SK-N-SH (cell line): ENCODE measurements around the gene TP63. TPM values are rescaled to one million over a fixed set of nuclear protein-coding genes. Genes with fewer than 3 reads are reported as not detected.

ENCODE experiments used
- CTCF ChIA-PET: fragments of 300-600, 350-600 bp; formaldehyde crosslinking; extraction: SDS; loops from one replicate; lab custom pipeline; 2021; lab: Yijun Ruan, JAX
- POLR2A ChIA-PET: fragments of 350-600 bp; sonication (Branson Sonifier 250); formaldehyde crosslinking; extraction: SDS; loops from one replicate; lab custom pipeline; 2020; ENCODE audit warnings: antibody characterized with exemption, inconsistent platforms; lab: Yijun Ruan, JAX
- DNase-seq: peaks from one replicate; pipeline ENCODE4 v3.0.0; 2012
- H2AFZ ChIP-seq: fragments of 200-600 bp; sonication (generic); 2 replicates; pipeline ENCODE4 v1.8.1; 2016; ENCODE audit warnings: antibody characterized with exemption, mild to moderate bottlenecking, low read depth
- H3F3A ChIP-seq: fragments of 200-600 bp; sonication (generic); replicated peaks from 2 replicates; pipeline ENCODE3; 2016; ENCODE audit warnings: antibody characterized with exemption, mild to moderate bottlenecking; ENCODE audit not compliant: insufficient read depth
- H3K27ac ChIP-seq, 2 experiments: fragments of 200-500 bp in 1 of 2; fragments of 200-600 bp in 1 of 2; sonication (Bioruptor generic) in 1 of 2; sonication (generic), shearing (Covaris generic) in 1 of 2; 2 replicates each; pipeline versions ENCODE4 v1.5.1 to v1.6.1; 2014 to 2016; ENCODE audit warnings: low read depth in 2 of 2, inconsistent platforms in 1 of 2, low read length in 1 of 2, mild to moderate bottlenecking in 1 of 2, mixed read lengths in 1 of 2
- H3K27me3 ChIP-seq: fragments of 200-600 bp; sonication (generic), shearing (Covaris generic); 2 replicates; pipeline ENCODE4 v1.6.1; 2016; ENCODE audit warnings: mixed run types; ENCODE audit not compliant: insufficient read depth
- H3K36me3 ChIP-seq, 2 experiments: fragments of 200-500 bp in 1 of 2; fragments of 200-600 bp in 1 of 2; sonication (Bioruptor generic) in 1 of 2; sonication (generic) in 1 of 2; replicated peaks in 1 of 2; 2 replicates each; pipeline versions ENCODE3 to v1.5.1; 2014 to 2016; ENCODE audit warnings: low read length in 1 of 2, mild to moderate bottlenecking in 1 of 2; ENCODE audit not compliant: insufficient read depth in 2 of 2, control insufficient read depth in 1 of 2
- H3K4me1 ChIP-seq, 2 experiments: fragments of 200-500 bp in 1 of 2; fragments of 200-600 bp in 1 of 2; sonication (Bioruptor generic) in 1 of 2; sonication (generic), shearing (Covaris generic) in 1 of 2; 2 replicates each; pipeline versions ENCODE4 v1.5.1 to v1.6.1; 2014 to 2016; ENCODE audit warnings: low read depth in 1 of 2, low read length in 1 of 2, mixed run types in 1 of 2; ENCODE audit not compliant: insufficient read depth in 2 of 2, control insufficient read depth in 1 of 2
- H3K4me2 ChIP-seq: fragments of 200-600 bp; sonication (generic), shearing (Covaris generic); 2 replicates; pipeline ENCODE4 v1.6.1; 2017; ENCODE audit warnings: mixed run types
- H3K4me3 ChIP-seq, 2 experiments: fragments of 200-500 bp in 1 of 2; fragments of 200-600 bp in 1 of 2; sonication (Bioruptor generic) in 1 of 2; sonication (generic), shearing (Covaris generic) in 1 of 2; 2 replicates each; pipeline versions ENCODE4 v1.5.1 to v1.8.1; 2014 to 2016; ENCODE audit warnings: low read depth in 2 of 2, inconsistent platforms in 1 of 2, low read length in 1 of 2, mild to moderate bottlenecking in 1 of 2, mixed read lengths in 1 of 2, moderate library complexity in 1 of 2
- H3K79me2 ChIP-seq: fragments of 200-600 bp; sonication (generic); 2 replicates; pipeline ENCODE4 v1.8.1; 2017; ENCODE audit warnings: mild to moderate bottlenecking; ENCODE audit not compliant: insufficient read depth
- H3K9ac ChIP-seq: fragments of 200-600 bp; sonication (generic); 2 replicates; pipeline ENCODE4 v1.6.1; 2017; ENCODE audit warnings: mixed run types
- H3K9me2 ChIP-seq: fragments of 200-600 bp; sonication (generic); 2 replicates; pipeline ENCODE4 v1.6.1; 2017; ENCODE audit warnings: mixed run types
- H3K9me3 ChIP-seq: fragments of 200-600 bp; sonication (generic); 2 replicates; pipeline ENCODE4 v1.6.1; 2017; ENCODE audit warnings: mixed run types, mild to moderate bottlenecking, moderate library complexity
- H4K20me1 ChIP-seq: fragments of 200-600 bp; sonication (generic); 2 replicates; pipeline ENCODE4 v1.6.1; 2017; ENCODE audit warnings: mild to moderate bottlenecking, mixed run types; ENCODE audit not compliant: insufficient read depth
- ELF1 ChIP-seq: IDR thresholded peaks from 2 replicates; pipeline ENCODE4 v1.4.0; 2012
- EP300 ChIP-seq, 2 experiments: IDR thresholded peaks; 2 replicates each; pipeline versions ENCODE4 v1.4.0 to v1.6.1; 2012; ENCODE audit warnings: borderline replicate concordance in 1 of 2, low read depth in 1 of 2, low read length in 1 of 2
- FOSL2 ChIP-seq: IDR thresholded peaks from 2 replicates; pipeline ENCODE4 v1.4.0; 2012; ENCODE audit warnings: low read depth, mild to moderate bottlenecking, moderate library complexity, borderline replicate concordance
- GABPA ChIP-seq: IDR thresholded peaks from 2 replicates; pipeline ENCODE4 v1.4.0; 2012; ENCODE audit warnings: low read depth, mild to moderate bottlenecking
- GATA2 ChIP-seq: sonication (generic); formaldehyde crosslinking; IDR thresholded peaks from 2 replicates; pipeline ENCODE4 v1.5.0; 2020; ENCODE audit warnings: mild to moderate bottlenecking, missing genetic modification reagents
- JUND ChIP-seq: IDR thresholded peaks from 2 replicates; pipeline ENCODE4 v1.4.0; 2012
- MAX ChIP-seq: IDR thresholded peaks from 2 replicates; pipeline ENCODE4 v1.4.0; 2012; ENCODE audit warnings: low read depth
- MEF2A ChIP-seq: IDR thresholded peaks from 2 replicates; pipeline ENCODE4 v1.4.0; 2012; ENCODE audit warnings: low read depth, borderline replicate concordance
- MXI1 ChIP-seq: IDR thresholded peaks from 2 replicates; pipeline ENCODE4 v1.6.1; 2012; ENCODE audit warnings: mild to moderate bottlenecking, low read depth, low read length, improper control_type of control experiment
- NFIC ChIP-seq: IDR thresholded peaks from 2 replicates; pipeline ENCODE4 v1.4.0; 2012; ENCODE audit warnings: borderline replicate concordance
- PBX3 ChIP-seq: IDR thresholded peaks from 2 replicates; pipeline ENCODE4; 2012
- RAD21 ChIP-seq: IDR thresholded peaks from 2 replicates; pipeline ENCODE4 v1.6.1; 2012; ENCODE audit warnings: mild to moderate bottlenecking, low read length
- SIN3A ChIP-seq: IDR thresholded peaks from 2 replicates; pipeline ENCODE4 v1.6.1; 2012; ENCODE audit warnings: low read depth, mild to moderate bottlenecking, low read length, moderate library complexity, borderline replicate concordance
- SMC3 ChIP-seq: IDR thresholded peaks from 2 replicates; pipeline ENCODE4 v1.6.1; 2012; ENCODE audit warnings: low read depth, low read length, improper control_type of control experiment
- TCF12 ChIP-seq: IDR thresholded peaks from 2 replicates; pipeline ENCODE4 v1.4.0; 2012
- USF1 ChIP-seq: IDR thresholded peaks from 2 replicates; pipeline ENCODE4 v1.4.0; 2012; ENCODE audit warnings: low read depth, borderline replicate concordance
- YY1 ChIP-seq: IDR thresholded peaks from 2 replicates; pipeline ENCODE4 v1.4.0; 2012; ENCODE audit warnings: low read depth, mild to moderate bottlenecking
- ZBTB33 ChIP-seq: IDR thresholded peaks from 2 replicates; pipeline ENCODE4 v1.4.0; 2012; ENCODE audit warnings: low read depth, borderline replicate concordance
- WGBS: methylation state at CpG from one replicate; pipeline ENCODE4 v1.1.6; 2017; ENCODE audit warnings: low lambda C conversion rate; 5-methylcytosine and 5-hydroxymethylcytosine counted together
- polyA plus RNA-seq, 3 experiments: library from polyadenylated mRNA; depleted of rRNA; stranded (reverse); fragments of >200 nt; gene quantifications; 2 replicates each; pipeline ENCODE4 v1.2.3, GENCODE V29; 2012

The TP63 gene
- polyA plus RNA-seq, 1 of the 3 experiments (the other 2 are of a cell fraction): not detected

- Histone ChIP-seq H3F3A (no peaks in the 10 kb centered on the region), H3K4me3 (no peak overlapping the region), H2AFZ (no peak overlapping the region), H3K9me2 (no peaks in the 10 kb centered on the region), H3K4me2 (no peak overlapping the region), H3K4me1 (no peaks in the 10 kb centered on the region), H4K20me1 (no peaks in the 10 kb centered on the region), H3K27me3 (peaks cover 6% of the 10 kb centered on the region; the same call in 1 of the 2 replicates), H3K27ac (no peak overlapping the region), H3K9me3 (no peaks in the 10 kb centered on the region), H3K36me3 (no peaks in the 10 kb centered on the region), H3K9ac (no peak overlapping the region)
- ChIA-PET CTCF (no interaction called here), POLR2A (no interaction called here)
- no peak for DNase-seq
- 28% methylated on average over 4 of the region's 4 CpGs for WGBS
- TF ChIP-seq MEF2A: no peak
- no peak for TF ChIP-seq EP300 (IDR thresholded peaks at IDR 0.05; ENCODE audit: borderline replicate concordance in 1 of 2, low read depth in 1 of 2, low read length in 1 of 2)
- no peak for TF ChIP-seq ZBTB33
- TF ChIP-seq FOSL2: no peak
- TF ChIP-seq GABPA: no peak
- TF ChIP-seq SIN3A: no peak
- no peak for TF ChIP-seq RAD21
- no peak for TF ChIP-seq MAX
- TF ChIP-seq JUND: no peak
- no peak for TF ChIP-seq YY1
- TF ChIP-seq ELF1: no peak
- TF ChIP-seq, all 33 proteins: peak for 0
- H3K79me2 ChIP-seq: no peaks in the 10 kb centered on the region
Measured at GRCh38 chr3:189869165-189869564, 238.0 kb downstream of the TP63 start.

GRCh38 chr3:189871418-189871817 is 240.2 kb downstream of the TP63 start:
- TF ChIP-seq USF1: no peak
- TF ChIP-seq GATA2 (CRISPR knock-in tag): no peak
- TF ChIP-seq MXI1: no peak
- TF ChIP-seq PBX3: no peak
- TF ChIP-seq MEF2A: no peak
- TF ChIP-seq NFIC: no peak
- TF ChIP-seq SMC3: no peak
- TF ChIP-seq YY1: no peak
- no peak for TF ChIP-seq RAD21
- no peak for TF ChIP-seq MAX
- no peak for TF ChIP-seq TCF12
- ChIA-PET CTCF (no interaction called here), POLR2A (no interaction called here)
- Histone ChIP-seq H3K4me1 (no peaks in the 10 kb centered on the region), H3K9ac (no peak overlapping the region), H3K4me2 (no peak overlapping the region), H3K4me3 (no peak overlapping the region), H3K36me3 (no peaks in the 10 kb centered on the region), H3K79me2 (no peaks in the 10 kb centered on the region), H4K20me1 (no peaks in the 10 kb centered on the region), H3F3A (no peaks in the 10 kb centered on the region), H3K27me3 (no peaks in the 10 kb centered on the region), H2AFZ (no peak overlapping the region), H3K9me2 (no peaks in the 10 kb centered on the region), H3K27ac (no peak overlapping the region), H3K9me3 (no peaks in the 10 kb centered on the region)
- 32% methylated on average over 2 of the region's 2 CpGs for WGBS
- DNase-seq: no peak
